ENCODE data around the gene RPL34.

GRCh38 chr4:108649863-108650211 lies 29.5 kb downstream of the RPL34 start:
- TF ChIP-seq, protein P1, sequence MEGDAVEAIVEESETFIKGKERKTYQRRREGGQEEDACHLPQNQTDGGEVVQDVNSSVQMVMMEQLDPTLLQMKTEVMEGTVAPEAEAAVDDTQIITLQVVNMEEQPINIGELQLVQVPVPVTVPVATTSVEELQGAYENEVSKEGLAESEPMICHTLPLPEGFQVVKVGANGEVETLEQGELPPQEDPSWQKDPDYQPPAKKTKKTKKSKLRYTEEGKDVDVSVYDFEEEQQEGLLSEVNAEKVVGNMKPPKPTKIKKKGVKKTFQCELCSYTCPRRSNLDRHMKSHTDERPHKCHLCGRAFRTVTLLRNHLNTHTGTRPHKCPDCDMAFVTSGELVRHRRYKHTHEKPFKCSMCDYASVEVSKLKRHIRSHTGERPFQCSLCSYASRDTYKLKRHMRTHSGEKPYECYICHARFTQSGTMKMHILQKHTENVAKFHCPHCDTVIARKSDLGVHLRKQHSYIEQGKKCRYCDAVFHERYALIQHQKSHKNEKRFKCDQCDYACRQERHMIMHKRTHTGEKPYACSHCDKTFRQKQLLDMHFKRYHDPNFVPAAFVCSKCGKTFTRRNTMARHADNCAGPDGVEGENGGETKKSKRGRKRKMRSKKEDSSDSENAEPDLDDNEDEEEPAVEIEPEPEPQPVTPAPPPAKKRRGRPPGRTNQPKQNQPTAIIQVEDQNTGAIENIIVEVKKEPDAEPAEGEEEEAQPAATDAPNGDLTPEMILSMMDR (IDR thresholded peaks at IDR 0.05), result no peak
- no peak for TF ChIP-seq POLR2A (IDR thresholded peaks at IDR 0.05)

All from uterus (tissue), 2 donors.